ENCODE results near the gene TRAF3.

Gene TRAF3

DNA sequence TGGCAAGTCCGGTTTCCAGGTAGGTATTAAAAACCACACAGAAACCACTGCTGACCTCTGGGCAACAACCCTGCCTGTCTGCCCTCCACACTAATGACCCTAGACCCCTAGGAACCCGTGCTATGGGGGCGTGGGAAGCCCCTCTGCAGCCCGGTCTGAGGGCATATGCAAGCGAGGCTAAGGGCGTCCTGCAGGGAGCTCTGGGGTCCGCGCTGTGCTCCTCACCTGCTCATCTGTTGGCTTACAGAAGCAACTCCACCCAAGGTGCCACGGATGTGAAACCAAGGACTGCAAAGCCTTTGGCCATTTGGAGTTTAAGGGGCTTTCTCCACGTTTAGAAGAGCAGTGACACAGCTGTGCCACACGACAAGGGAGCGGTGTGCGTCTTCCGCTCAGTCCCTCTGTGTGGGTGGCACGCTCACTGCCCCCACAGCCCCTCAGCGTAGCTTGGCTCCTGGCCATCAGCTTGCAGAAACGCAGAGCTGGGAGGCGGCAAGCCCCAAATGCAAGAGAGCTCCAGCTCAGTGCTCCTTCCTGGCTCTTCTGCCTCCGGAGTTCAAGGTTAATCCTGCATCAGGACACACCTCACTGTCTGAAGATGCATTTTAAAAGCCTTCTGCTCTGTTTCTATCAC, 163.6 kb downstream of the TRAF3 start:
- TF ChIP-seq FOXP2 (optimal IDR thresholded peaks at IDR 0.05; ENCODE audit: borderline replicate concordance, extremely low read depth, extremely low read length, insufficient read depth) (no peak), POLR2AphosphoS5 (IDR thresholded peaks at IDR 0.05; ENCODE audit: low read depth, low read length) (no peak), SIN3A (IDR thresholded peaks at IDR 0.05; ENCODE audit: borderline replicate concordance, insufficient read depth, low read length) (no peak)

- TF ChIP-seq TAF1 (IDR thresholded peaks at IDR 0.05; ENCODE audit: borderline replicate concordance, insufficient read depth, low read length) (no peak), FOXP2 (optimal IDR thresholded peaks at IDR 0.05; ENCODE audit: borderline replicate concordance, extremely low read depth, extremely low read length, insufficient read depth) (no peak), POLR2AphosphoS5 (IDR thresholded peaks at IDR 0.05; ENCODE audit: low read depth, low read length) (no peak), SIN3A (IDR thresholded peaks at IDR 0.05; ENCODE audit: borderline replicate concordance, insufficient read depth, low read length) (no peak)
- TF ChIP-seq, protein P1, sequence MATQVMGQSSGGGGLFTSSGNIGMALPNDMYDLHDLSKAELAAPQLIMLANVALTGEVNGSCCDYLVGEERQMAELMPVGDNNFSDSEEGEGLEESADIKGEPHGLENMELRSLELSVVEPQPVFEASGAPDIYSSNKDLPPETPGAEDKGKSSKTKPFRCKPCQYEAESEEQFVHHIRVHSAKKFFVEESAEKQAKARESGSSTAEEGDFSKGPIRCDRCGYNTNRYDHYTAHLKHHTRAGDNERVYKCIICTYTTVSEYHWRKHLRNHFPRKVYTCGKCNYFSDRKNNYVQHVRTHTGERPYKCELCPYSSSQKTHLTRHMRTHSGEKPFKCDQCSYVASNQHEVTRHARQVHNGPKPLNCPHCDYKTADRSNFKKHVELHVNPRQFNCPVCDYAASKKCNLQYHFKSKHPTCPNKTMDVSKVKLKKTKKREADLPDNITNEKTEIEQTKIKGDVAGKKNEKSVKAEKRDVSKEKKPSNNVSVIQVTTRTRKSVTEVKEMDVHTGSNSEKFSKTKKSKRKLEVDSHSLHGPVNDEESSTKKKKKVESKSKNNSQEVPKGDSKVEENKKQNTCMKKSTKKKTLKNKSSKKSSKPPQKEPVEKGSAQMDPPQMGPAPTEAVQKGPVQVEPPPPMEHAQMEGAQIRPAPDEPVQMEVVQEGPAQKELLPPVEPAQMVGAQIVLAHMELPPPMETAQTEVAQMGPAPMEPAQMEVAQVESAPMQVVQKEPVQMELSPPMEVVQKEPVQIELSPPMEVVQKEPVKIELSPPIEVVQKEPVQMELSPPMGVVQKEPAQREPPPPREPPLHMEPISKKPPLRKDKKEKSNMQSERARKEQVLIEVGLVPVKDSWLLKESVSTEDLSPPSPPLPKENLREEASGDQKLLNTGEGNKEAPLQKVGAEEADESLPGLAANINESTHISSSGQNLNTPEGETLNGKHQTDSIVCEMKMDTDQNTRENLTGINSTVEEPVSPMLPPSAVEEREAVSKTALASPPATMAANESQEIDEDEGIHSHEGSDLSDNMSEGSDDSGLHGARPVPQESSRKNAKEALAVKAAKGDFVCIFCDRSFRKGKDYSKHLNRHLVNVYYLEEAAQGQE (IDR thresholded peaks at IDR 0.05; ENCODE audit: insufficient read depth in 1 of 2, low read depth in 2 of 2, low read length in 2 of 2): no peak
Measured at GRCh38 chr14:102941419-102942011, 164.3 kb downstream of the TRAF3 start.

DNA sequence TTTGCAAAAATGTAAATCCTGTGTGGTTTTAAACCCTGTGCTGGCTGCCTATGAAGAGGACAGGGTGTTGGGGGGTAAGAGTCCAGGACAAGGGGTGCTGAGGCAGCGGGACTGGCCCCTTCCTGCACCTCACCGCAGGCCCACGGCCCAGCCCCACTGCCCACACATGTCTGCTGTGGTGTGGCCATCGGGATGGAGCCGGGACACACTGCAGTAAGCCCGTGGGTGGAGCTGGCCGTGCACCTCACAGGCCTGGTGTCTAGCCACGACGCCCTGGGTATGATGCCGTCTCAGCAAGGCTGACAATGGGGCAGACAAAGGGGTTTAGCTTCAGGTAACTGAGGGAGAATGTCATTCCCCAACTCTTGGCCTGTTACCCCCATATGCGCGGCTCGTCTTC, 164.8 kb downstream of the TRAF3 start:
- TF ChIP-seq SIN3A (IDR thresholded peaks at IDR 0.05; ENCODE audit: borderline replicate concordance, insufficient read depth, low read length) (no peak), TAF1 (IDR thresholded peaks at IDR 0.05; ENCODE audit: borderline replicate concordance, insufficient read depth, low read length) (no peak), FOXP2 (optimal IDR thresholded peaks at IDR 0.05; ENCODE audit: borderline replicate concordance, extremely low read depth, extremely low read length, insufficient read depth) (no peak), POLR2AphosphoS5 (IDR thresholded peaks at IDR 0.05; ENCODE audit: low read depth, low read length) (no peak)
- TF ChIP-seq, protein P1 (IDR thresholded peaks at IDR 0.05; ENCODE audit: insufficient read depth in 1 of 2, low read depth in 2 of 2, low read length in 2 of 2): no peak

GRCh38 chr14:102943454-102943853, 166.2 kb downstream of the TRAF3 start:
- TF ChIP-seq TAF1 (IDR thresholded peaks at IDR 0.05; ENCODE audit: borderline replicate concordance, insufficient read depth, low read length): no peak

DNA sequence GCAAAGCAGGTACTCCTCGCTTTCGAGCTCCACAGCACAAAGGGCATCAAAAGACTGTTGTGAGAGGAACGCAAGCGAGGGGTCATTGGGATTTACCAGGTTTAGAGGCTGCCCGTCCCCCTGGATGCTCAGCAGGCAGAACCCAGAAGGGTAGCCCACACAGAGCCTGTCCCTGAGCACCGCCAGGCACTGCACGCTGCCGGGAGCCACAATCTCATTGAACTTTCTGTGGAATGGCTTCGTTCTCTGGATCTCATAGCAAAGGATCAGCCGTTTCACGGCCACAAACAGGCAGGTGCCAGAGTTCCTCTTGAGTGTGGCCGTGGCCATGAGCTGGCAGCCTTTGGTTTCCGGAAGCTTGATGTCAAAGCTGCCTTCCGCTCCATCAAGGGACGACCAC, 166.7 kb downstream of the TRAF3 start:
- no peak for TF ChIP-seq FOXP2 (optimal IDR thresholded peaks at IDR 0.05; ENCODE audit: borderline replicate concordance, extremely low read depth, extremely low read length, insufficient read depth)
- TF ChIP-seq POLR2AphosphoS5 (IDR thresholded peaks at IDR 0.05; ENCODE audit: low read depth, low read length): no peak
- TF ChIP-seq TAF1 (IDR thresholded peaks at IDR 0.05; ENCODE audit: borderline replicate concordance, insufficient read depth, low read length): no peak
- no peak for TF ChIP-seq SIN3A (IDR thresholded peaks at IDR 0.05; ENCODE audit: borderline replicate concordance, insufficient read depth, low read length)
- TF ChIP-seq, protein P1 (IDR thresholded peaks at IDR 0.05; ENCODE audit: insufficient read depth in 1 of 2, low read depth in 2 of 2, low read length in 2 of 2): no peak
